GM18951 (cell line): ENCODE data around the gene BMF.

Source experiments
- POLR2A ChIP-seq: IDR thresholded peaks from 4 replicates; pipeline ENCODE4 v1.6.1; 2011; ENCODE audit warnings: mild to moderate bottlenecking; ENCODE audit not compliant: insufficient read length, insufficient read depth; ENCODE audit errors: extremely low read depth
- in situ Hi-C: fragments of 300-500 bp; cut with MboI; formaldehyde crosslinking; loops from one replicate; pipeline ENCODE4 v1.12.0; 2022; ENCODE audit warnings: low sequenced_read_pairs, mixed read lengths, inconsistent platforms; ENCODE audit not compliant: unreplicated experiment

BMF gene

DNA sequence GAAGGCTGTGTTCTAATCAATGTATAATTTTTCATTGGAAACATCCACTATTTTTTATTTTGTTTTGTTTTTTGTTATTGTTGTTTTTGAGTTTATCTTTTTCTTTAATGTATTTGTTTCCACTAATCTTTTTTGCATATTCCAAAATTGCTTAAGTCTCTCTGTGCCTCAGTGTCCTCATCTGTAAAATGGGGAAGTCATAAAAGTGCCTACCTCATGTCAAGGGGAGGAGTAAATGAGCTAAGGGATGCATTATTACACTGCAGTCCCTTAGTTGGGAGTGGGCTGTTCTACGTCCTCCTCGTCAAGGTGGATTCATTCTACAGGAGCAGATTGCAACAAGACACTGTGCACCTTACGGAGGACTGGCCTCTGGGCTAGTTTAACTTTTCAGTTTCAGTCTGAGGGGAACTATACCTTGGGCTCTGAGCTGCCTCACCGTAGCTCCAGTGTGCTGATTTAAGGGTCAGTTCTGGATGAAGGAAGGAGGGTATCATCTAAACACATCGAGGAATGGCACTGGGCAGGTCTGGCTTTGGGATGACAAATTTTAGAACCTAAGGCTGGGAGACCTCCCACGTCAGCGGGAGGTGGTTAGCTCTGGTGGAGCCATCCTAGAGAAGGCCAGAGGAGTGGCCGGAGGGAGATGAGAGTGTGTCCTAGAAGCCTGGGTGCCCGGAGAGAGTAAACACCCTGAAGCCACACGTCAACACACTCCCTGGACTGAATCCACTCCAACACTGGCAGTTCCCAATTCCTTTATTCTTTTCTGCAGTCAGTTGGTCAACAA lies 64.6 kb downstream of the BMF start:
- in situ Hi-C loops: loop anchor here (10.0 kb wide), 2 partner anchors 141 to 231 kb away; no protein-coding TSS in a partner anchor

DNA sequence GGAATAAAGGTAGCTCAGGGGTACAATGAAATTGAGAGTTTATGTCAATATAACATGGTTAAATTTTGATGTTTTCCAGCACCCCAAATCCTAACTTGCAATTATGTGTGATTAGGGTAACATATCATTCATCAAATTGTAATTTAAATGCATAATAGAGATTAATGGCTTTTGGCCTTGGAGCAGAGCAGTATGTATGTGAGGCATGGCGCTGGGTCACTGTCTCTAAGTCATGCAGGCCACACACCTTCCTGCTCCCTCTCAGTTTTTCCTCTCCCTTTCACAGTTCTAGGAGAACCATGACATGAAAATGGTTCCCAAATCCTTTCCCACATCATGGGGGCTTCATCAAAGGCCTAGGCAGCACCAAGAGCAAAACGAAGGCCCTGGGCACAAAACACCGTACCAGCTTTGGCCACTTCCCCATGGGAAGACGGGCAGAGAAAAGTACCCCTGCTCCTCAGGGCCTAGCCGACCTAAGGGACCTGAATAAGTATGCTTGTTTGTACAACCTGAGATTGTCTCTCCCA lies 65.8 kb downstream of the BMF start:
- in situ Hi-C loops: loop anchor here (10.0 kb wide), 2 partner anchors 142 to 232 kb away; no protein-coding TSS in a partner anchor
- TF ChIP-seq POLR2A: no peak

More for the DNA sequence above, 64.6 kb downstream of the BMF start:
- no peak for TF ChIP-seq POLR2A

DNA sequence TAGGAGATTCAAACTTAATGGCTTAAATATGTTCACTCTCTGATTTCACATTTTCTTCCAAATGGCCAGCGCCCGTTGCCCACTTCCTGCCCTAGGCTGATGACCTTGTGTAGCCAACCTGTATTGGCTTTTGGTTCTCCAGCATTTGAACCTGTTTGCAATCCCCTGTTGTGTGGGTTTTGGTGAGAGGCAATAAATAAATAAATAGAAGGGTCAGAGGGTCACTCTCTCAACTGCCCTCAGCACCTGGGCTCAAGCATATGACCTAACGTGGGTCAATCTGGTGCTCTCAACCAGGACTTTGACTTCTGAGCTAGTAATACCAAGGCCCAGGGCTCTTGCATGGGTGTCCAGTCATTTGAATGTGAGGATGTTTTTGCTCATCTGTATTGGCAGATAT lies 67.9 kb downstream of the BMF start:
- no peak for TF ChIP-seq POLR2A
- in situ Hi-C loops: loop anchor here (10.0 kb wide), 2 partner anchors 144 to 234 kb away; no protein-coding TSS in a partner anchor

DNA sequence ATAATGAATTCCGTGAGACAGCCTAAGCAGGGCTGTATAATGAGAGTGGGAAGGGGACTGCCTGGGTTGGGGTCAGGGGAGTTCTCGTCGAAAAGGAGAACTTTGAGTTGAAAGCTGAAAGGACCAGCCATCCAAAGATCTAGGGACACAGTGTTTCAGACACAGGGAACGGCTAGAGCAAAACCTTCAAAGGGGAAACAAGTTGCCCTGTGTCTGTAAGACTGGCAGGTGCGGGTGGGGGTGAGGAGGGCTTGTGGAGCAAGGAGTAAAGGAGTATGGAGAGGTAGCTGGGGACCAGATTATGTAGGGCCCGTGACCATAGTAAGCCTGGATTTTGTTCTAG lies 68.4 kb downstream of the BMF start:
- no peak for TF ChIP-seq POLR2A
- in situ Hi-C loops: loop anchor here (10.0 kb wide), 2 partner anchors 145 to 235 kb away; no protein-coding TSS in a partner anchor

DNA sequence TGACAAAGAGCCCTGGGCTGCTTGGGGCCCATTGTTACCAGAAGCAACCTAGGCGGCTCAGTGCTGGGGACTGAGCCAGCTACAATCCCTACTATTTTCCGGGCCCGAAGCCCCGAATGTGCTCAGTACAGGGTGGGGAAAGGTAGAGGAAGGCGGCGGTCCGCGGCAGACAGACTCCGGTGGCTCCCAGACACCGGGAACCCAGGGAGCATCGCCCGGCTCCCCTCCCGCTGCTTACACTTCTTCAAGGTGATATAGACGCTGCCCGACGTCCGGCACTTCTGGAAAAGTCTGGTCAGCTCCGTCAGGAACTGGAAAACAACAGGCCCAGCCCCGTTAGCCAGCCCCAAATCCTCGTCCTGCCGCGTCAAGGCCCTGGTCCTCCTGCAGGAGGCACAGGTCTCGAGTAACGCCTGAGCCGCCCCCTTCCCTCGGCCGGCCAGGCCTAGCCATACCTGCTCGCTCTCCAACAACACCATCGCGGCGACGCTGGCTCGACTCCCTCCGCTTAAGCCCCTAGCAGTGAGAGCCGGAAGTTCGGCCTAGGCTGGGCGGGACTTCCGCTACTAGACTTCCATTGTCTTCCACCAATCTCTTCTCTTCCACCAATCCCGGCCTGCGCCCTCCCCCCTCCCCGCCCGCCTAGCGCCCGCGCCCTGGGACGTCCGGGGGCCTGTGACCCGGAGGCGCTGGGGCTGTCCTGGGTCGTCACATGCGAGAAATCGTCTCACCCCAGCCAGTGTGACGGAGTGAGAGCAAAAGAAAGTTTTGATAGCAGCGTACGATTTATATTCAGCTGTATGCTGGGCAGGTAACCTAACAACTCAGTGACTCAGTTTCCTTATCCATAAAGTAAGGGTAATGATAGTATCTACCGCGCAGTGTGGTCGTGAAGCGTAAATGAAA lies 69.8 kb downstream of the BMF start, which contains the start of gene SRP14:
Gene SRP14 (minus strand): TSS at position 544 of the 906 bp plus-strand sequence. CDS start 65 bp downstream, at position 479.
- in situ Hi-C loops: no loop called here
- TF ChIP-seq POLR2A: peak; percentile 85

DNA sequence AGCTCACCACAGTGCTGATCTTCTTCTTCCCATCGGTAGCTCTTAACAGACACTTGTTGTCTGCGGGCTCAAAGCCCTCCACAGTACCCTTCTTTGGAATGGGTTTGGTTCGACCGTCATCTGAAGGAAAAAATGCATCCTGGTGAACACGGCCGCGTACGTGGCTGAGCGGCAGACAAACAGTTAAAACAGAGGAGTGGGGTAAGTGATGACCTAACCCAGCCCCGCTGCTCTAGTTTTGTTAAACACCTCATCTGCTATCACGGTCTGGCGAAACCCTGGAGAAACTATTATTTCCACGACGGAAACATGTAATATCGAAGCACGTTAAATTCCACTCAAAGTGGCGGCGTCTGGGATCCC lies 70.4 kb downstream of the BMF start:
- in situ Hi-C loops: no loop called here
- no peak for TF ChIP-seq POLR2A
